GM12892 (cell line): Measurements from ENCODE around the gene RPIA.

Experiments used
- POLR2A ChIP-seq: IDR thresholded peaks from 2 replicates; pipeline ENCODE4 v1.6.1; 2011; ENCODE audit warnings: low read depth, low read length, control low read depth
- POLR2AphosphoS5 ChIP-seq: IDR thresholded peaks from 2 replicates; pipeline ENCODE4 v1.6.1; 2011; ENCODE audit warnings: low read depth, low read length, control low read depth
- TAF1 ChIP-seq: IDR thresholded peaks from 2 replicates; pipeline ENCODE4 v1.6.1; 2011; ENCODE audit warnings: low read depth, mild to moderate bottlenecking, control low read depth, low read length, borderline replicate concordance

DNA sequence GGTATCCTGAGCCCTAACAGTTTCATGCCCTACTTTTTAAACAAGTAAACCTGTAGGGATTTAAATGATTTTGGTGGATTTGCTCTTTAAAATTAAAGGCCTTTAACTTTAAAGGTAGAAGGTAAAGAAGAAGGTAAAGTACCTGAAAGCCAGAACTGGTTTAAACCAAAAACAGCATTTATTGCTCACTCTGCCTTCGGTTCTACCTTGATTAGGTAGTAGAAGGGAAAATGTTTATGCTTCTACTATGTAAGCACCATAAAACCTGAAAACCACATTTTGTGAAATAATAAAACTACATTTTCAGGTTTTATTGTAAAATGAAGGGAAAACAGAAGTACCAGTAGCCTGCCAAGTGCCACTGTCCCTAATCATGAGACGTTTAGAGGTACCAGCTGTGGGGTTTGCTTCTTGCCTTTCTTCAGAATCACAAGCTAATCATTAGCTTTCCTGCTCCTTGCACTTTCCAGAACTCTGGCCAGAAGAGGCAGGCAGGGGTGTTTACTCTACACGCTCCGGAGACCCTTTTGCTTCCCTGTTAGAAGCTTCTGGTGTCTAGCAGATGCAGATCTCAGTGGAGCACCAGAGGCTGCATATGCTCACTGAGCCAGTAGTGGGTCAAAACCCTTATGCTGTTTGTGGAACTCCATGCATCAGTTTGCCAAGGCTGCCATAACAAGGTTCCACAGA lies 33.3 kb downstream of the RPIA start:
- TF ChIP-seq TAF1 (no peak), POLR2A (no peak), POLR2AphosphoS5 (no peak)
